GM19240 (cell line): ENCODE measurements around the gene ADAMTSL3.

Source experiments
- DNase-seq: peaks from one replicate; pipeline ENCODE4 v3.0.0; 2011; ENCODE audit warnings: low spot score; ENCODE audit not compliant: insufficient read length

Gene ADAMTSL3

GRCh38 chr15:83914906-83915305, 261.0 kb downstream of the ADAMTSL3 start:
- DNase-seq = no peak

GRCh38 chr15:83917432-83917831, 263.5 kb downstream of the ADAMTSL3 start:
- DNase-seq = no peak

GRCh38 chr15:83918011-83918410, 264.1 kb downstream of the ADAMTSL3 start:
- no peak for DNase-seq

DNA sequence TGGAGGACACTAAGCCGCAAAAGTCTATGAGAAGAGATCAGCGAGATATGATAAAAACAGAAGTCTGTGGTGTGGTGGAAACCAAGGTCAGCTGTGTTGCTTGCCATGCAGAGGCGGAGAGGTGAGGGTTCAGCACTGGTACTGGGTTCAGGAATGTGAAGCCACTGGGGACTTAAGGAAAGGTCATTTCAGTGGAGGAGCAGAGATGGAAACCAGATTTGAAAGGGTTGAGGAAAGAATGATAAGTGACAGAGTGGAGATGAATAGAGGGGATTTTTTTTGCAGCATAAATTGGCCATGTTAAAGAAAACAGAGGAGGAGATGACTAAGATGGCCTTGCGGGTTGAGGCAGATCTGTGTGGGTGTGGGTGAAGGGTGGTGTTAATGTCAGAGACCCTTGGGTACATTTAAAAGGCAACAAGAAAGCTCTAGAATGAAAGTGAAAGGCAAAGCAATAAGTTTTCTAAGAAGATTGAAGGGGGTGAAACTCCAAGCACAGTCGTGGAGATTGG, 265.5 kb downstream of the ADAMTSL3 start:
- peak; percentile 10 for DNase-seq

GRCh38 chr15:83919978-83920510, 266.1 kb downstream of the ADAMTSL3 start:
- DNase-seq = no peak

- no peak for DNase-seq
These were observed 268.8 kb downstream of the ADAMTSL3 start for GRCh38 chr15:83922649-83923294.

GRCh38 chr15:83926116-83926515, 272.2 kb downstream of the ADAMTSL3 start:
- DNase-seq = no peak

DNA sequence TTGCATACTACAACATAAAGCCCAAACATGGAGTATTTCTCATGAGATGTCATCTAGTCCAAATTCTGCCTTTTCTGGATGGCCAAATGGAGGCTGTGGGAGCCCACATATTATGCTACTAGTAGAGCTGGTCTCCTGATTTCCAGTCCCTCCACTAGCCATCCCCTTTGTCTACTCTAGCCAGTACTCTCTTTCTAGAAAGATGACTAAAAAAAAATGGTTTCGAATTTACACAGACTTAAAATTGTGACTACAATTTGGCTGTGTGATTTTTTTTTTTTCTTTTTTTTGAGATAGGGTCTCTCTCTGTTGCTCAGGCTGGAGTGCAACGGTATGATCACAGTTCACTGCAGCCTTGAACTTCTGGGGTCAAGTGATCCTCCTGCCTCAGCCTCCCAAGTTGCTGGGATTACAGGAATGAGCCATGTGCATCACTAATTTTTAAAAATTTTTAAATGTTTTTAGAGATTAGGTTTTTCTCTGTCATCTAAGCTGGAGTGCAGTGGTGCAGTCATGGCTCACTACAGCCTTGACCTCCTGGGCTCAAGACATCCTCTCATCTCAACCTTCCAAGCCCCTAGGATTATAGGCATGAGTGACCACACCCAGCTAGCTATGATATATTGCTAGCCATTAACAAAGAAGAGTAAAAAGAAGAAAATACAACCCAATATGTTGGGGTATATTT, 273.9 kb downstream of the ADAMTSL3 start:
- no peak for DNase-seq

DNA sequence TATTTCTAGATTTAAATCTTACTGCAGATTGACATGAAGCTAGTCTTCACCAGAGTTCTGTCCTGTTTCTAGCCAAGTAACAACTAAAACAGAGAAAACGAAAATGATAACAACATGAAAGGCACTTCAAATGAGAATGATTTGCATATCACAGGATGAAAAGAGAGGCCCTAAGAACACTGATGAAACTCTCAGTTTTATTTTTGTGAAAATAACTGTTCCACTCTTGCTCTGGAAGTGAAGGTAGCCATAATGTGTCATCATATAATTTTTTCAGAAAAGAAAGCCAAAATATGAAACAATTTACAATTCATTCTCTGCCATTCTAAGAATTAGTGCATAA, 274.4 kb downstream of the ADAMTSL3 start:
- DNase-seq = no peak

DNA sequence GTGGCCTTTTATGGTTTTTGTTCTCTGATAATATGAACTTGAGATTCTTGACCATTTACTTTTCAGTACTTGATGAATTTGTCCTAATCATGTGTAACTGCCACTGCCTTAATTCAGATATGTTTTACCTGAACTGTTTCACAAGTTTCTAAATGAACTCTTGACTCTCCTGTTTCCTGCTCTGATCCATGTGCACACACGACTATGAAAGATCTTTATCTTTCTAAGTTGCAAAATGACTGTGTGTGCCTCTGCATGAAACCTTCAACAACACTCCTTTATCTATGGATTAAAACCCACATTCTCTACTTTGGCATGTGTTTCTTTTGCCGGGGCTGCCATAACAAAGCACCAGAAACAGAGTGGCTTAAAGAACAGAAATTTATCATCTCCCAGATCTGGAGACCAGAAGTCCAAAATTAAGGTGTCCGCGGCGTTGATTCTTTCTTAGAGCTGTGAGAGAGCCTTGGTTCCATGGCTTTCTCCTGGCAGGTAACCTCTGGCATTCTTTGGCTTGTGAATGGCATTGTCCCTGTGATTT, 275.0 kb downstream of the ADAMTSL3 start:
- DNase-seq = no peak

- no peak for DNase-seq
These were observed 275.7 kb downstream of the ADAMTSL3 start for GRCh38 chr15:83929619-83930018.

DNA sequence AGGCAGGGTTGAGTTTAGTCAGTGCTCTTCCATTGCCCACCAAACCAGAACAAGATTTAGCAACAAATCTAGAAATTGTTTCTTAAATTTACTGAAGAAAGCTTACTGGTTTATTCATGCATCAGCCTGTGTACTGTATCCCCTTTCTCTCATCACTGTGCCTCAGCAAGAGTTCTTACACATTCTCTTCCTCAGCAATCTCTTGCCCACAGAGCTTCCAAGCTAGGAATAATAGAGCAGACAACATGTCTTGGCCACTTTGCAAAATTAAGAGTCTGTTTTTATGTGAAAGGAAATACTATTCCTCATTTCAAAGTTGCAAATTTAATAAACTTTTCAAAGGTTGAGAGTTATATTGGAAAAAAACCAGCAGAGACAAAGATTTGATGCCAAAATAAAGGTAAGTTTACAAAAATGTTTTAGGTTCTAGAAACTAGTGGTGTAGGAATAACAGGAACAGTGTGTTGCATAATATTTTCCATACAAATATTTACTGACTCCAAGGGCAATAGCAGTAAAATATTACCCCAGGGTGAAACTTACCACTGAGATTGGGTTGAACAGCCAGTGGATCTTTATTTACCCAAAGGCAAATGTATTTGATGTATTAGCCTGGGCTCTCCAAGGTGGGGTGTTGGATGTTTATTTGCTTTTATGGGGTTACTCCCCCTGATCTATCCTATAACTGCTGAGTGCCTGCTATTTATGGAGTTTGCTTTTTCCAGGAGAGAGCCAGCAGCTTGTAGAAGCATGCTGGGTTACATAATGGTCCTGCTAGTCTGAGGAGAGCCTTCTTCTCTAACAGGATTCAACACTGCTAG, 276.7 kb downstream of the ADAMTSL3 start:
- DNase-seq = no peak

DNA sequence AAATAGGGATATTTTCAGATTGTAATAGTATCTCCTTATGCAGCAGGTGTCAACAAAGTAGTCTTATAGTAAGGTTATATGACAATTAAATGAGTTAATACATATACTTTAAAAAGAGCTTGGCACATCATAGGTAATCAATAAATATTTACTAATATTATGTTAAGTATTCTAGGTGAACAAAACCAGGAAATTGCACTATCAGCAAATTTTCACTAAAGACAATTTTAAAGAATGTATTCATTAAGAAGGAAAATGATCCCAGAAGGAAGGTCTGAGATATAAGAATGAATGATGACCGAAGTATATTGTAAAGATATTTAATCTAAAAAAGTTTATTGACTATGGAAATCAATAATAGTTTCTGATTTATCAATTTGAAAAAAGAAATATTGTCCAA, 281.9 kb downstream of the ADAMTSL3 start:
- DNase-seq = no peak

- no peak for DNase-seq
These were observed 286.2 kb downstream of the ADAMTSL3 start for GRCh38 chr15:83940136-83940535.

- no peak for DNase-seq
These were observed 289.1 kb downstream of the ADAMTSL3 start for GRCh38 chr15:83943043-83943442.

DNA sequence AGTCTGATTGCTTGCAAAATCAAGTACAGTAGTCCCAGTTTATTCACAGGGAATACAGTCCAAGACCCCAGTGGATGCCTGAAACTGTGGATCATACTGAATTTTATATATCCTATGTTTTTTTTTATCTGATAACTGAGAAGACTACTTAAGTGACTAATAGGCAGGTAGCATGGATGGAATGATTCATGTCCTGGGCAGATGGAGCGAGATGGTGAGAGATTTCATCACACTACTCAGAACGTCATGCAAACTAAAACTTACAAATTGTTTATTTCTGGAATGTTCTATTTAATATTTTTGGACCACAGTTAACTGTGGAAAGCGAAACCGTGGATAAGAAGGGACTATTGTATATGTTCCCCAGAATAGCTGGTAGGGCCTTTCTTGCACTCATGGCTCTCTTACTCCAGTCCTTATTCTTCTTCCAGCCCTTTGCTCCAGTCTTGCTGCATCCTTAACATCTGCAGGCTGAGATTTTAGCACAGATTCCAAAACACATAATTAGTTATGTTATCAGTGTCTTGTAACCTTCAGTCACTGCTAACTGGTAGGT, 290.0 kb downstream of the ADAMTSL3 start:
- DNase-seq = no peak

- DNase-seq = no peak
These were observed 293.2 kb downstream of the ADAMTSL3 start for GRCh38 chr15:83947156-83947555.

DNA sequence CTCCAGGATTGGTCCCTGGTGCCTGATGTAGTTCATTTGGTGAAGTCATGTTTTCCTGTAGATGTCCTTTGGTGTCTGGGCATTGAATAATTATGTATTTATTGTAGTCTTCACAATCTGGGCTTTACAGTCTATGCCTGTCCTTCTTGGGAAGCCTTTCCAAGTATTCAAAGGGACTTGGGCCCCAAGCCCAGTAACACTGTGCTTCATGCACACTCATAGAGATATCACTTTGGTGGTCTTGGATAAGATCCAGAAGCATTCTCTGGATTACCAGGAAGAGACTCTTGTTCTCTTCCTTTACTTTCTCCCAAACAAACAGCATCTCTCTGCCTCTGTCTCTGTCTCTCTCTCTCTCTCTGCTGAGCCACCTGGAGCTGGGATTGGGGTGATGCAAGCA, 300.6 kb downstream of the ADAMTSL3 start:
- no peak for DNase-seq

DNA sequence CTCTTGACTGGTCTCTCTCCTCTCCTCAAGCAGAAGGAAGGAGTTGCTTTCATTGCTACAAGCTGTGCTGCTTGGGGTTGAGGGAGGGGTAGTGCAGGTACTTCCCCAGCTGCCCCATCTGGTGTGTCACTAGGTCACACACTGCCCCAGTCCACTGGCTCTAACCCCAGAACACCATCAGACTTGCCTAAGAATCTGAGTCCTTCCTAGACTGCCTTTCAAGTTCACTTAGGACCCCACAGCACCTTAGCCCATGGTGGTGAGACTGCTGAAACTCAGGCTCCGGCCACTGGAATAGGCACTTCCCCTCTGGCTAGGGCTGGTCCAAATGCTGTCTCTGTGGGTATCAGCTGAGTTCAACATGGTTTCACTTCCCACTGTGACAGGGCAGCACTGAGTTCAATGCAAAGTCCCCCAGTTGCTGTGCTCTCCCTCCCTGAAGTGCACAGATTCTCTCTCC, 301.9 kb downstream of the ADAMTSL3 start:
- peak; percentile 7 for DNase-seq

DNA sequence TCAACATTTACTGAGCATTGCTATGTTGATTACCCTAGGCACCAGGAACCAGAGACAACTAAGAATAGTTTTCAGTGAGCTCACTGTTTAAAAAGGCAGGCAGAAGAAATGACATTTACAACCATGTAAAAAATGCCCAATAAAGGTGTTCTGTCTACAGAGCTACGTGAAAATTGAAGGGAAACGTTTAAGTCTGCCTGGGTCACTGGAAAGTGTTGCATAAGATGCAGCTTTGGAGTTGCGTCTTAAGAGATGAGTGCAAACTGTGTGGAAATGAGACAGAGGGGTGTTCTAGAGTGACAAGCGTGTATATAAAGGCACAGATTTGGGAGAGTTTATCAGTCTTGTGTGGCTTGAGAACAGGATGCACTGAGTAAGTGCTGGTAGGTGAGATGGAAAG, 303.0 kb downstream of the ADAMTSL3 start:
- no peak for DNase-seq

DNA sequence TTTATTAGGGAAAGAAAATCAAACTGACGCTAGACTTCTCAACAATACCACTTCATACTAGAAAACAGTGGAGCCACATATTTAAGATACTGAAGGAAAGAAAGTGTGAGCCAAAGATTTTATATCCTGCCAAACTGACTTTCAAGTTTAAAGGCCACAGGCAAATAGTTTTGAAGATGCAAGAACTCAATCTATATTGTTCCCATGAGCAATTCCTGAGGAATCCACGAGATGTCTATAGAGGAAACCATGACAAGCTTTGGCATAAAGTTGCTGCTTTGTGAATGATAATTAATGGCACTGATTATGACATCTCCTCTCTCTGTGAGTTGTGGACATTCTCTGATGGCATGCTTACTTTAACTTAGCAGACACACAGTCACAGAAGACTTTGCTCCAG, 305.6 kb downstream of the ADAMTSL3 start:
- no peak for DNase-seq
